CD4-positive, alpha-beta T cell (primary cell): Measurements from ENCODE around the gene POLH. TPM values are rescaled to one million over a fixed set of nuclear protein-coding genes. Genes with fewer than 3 reads are reported as not detected.

Experiments
- ATAC-seq: fragments of 200-7000 bp; cut with Tn5 transposase; one replicate; pipeline ENCODE4 v1.10.0; 2022; ENCODE audit warnings: mild to moderate bottlenecking; ENCODE audit not compliant: poor library complexity
- CTCF ChIA-PET: fragments of 350-600 bp; sonication (Branson Sonifier 250); formaldehyde crosslinking; loops from one replicate; lab custom pipeline; 2021; ENCODE audit warnings: antibody characterized with exemption, inconsistent platforms; lab: Charles Lee
- POLR2A ChIA-PET: fragments of 350-600 bp; sonication (Branson Sonifier 250); formaldehyde crosslinking; loops from one replicate; lab custom pipeline; 2021; ENCODE audit warnings: antibody characterized with exemption, inconsistent platforms; lab: Charles Lee
- DNase-seq, 14 experiments: peaks; one replicate each; pipeline ENCODE4 v3.0.0-alpha.2; 2013 to 2020; ENCODE audit warnings: mixed read lengths in 2 of 14
- H3K27ac ChIP-seq, 2 donors: one replicate each; pipeline versions ENCODE4 v1.5.1 to v1.7.0; 2013; ENCODE audit warnings: low read length in 2 of 2, low read depth in 1 of 2, mild to moderate bottlenecking in 1 of 2
- H3K27me3 ChIP-seq, 2 experiments: 1 replicate in 1 of 2; 2 replicates in 1 of 2; pipeline versions ENCODE4 v1.6.1 to v1.7.0; 2013; ENCODE audit warnings: low read length in 2 of 2, control low read depth in 1 of 2, mild to moderate bottlenecking in 1 of 2, moderate library complexity in 1 of 2; ENCODE audit not compliant: insufficient read depth in 2 of 2, control insufficient read depth in 1 of 2
- H3K36me3 ChIP-seq: one replicate; pipeline ENCODE4 v1.6.1; 2013; ENCODE audit warnings: low read length, control low read depth; ENCODE audit not compliant: insufficient read depth
- H3K4me1 ChIP-seq: one replicate; pipeline ENCODE4 v1.6.1; 2013; ENCODE audit warnings: low read length, control low read depth; ENCODE audit not compliant: insufficient read depth
- H3K4me3 ChIP-seq: one replicate; pipeline ENCODE4 v1.5.1; 2013; ENCODE audit warnings: mild to moderate bottlenecking, low read length, moderate library complexity
- H3K9me3 ChIP-seq, 2 experiments: 1 replicate in 1 of 2; 2 replicates in 1 of 2; pipeline versions ENCODE4 v1.6.1 to v1.7.0; 2013; ENCODE audit warnings: low read length in 2 of 2, mild to moderate bottlenecking in 2 of 2, control low read depth in 1 of 2, moderate library complexity in 1 of 2; ENCODE audit not compliant: control insufficient read depth in 1 of 2, insufficient read depth in 1 of 2
- H3K27ac Mint-ChIP-seq: one replicate; pipeline ENCODE4 v1.8.0; 2020; ENCODE audit warnings: mixed read lengths
- H3K27me3 Mint-ChIP-seq: one replicate; pipeline ENCODE4 v1.8.0; 2021; ENCODE audit warnings: mixed read lengths
- H3K36me3 Mint-ChIP-seq: one replicate; pipeline ENCODE4 v1.8.0; 2021; ENCODE audit warnings: low read depth, mixed read lengths
- H3K4me1 Mint-ChIP-seq: one replicate; pipeline ENCODE4 v1.8.0; 2021; ENCODE audit warnings: low read depth, mixed read lengths
- H3K4me3 Mint-ChIP-seq: one replicate; pipeline ENCODE4 v1.8.0; 2020; ENCODE audit warnings: mild to moderate bottlenecking, mixed read lengths
- H3K9me3 Mint-ChIP-seq: one replicate; pipeline ENCODE4 v1.8.0; 2020; ENCODE audit warnings: mixed read lengths
- CTCF ChIP-seq: fragments of 200-600 bp; IDR thresholded peaks from one replicate; pipeline ENCODE4 v1.8.0; 2022; ENCODE audit warnings: antibody characterized with exemption, mild to moderate bottlenecking
- intact Hi-C, 2 experiments: fragments of 100-400 bp; cut with DNase I in 1 of 2; cut with micrococcal nuclease in 1 of 2; formaldehyde crosslinking; loops; one replicate each; pipeline versions ENCODE4 v1.15.1 to v1.9.0; 2023 to 2025; cut with DNase I, micrococcal nuclease
- total RNA-seq, 174 experiments: library from RNA in 2 of 174; stranded (reverse) in 2 of 174; gene quantifications; one replicate each; pipeline ENCODE4 v1.2.3 and lab custom pipeline; 2021 to 2026

The POLH gene
- total RNA-seq, 2 experiments from 2014 or later, result 4.2 to 4.4 TPM

GRCh38 chr6:43639984-43640800 is 64.2 kb downstream of the POLH start:
- H3K9me3 Mint-ChIP-seq, result no peaks in the 10 kb centered on the region
- peak overlapping the region; percentile 72 for H3K27ac Mint-ChIP-seq
- DNase-seq (no peak), ATAC-seq (no peak)
- H3K4me1 ChIP-seq, result peaks cover 48% of the 10 kb centered on the region
- H3K4me1 Mint-ChIP-seq, result peaks cover 68% of the 10 kb centered on the region
- no peaks in the 10 kb centered on the region for H3K27me3 ChIP-seq
- H3K36me3 Mint-ChIP-seq, result peaks cover 57% of the 10 kb centered on the region
- intact Hi-C loops, result loop anchor here in 1 of 2 experiments (10.0 kb wide), 1 partner anchor 585 kb away; the partner anchor contains the start of gene SLC29A1
- no peak overlapping the region for H3K4me3 ChIP-seq
- ChIA-PET POLR2A (interaction anchor here (0.7 kb wide), 1 partner anchor 10 kb away, joined by 5 read pairs; the partner anchor contains the start of gene GTPBP2), CTCF (no interaction called here)
- no peak overlapping the region for H3K27ac ChIP-seq
- TF ChIP-seq CTCF, result no peak
- peaks cover 37% of the 10 kb centered on the region for H3K36me3 ChIP-seq
- no peaks in the 10 kb centered on the region for H3K27me3 Mint-ChIP-seq
- H3K9me3 ChIP-seq, result no peaks in the 10 kb centered on the region
- H3K4me3 Mint-ChIP-seq, result peak overlapping the region; percentile 50

DNA sequence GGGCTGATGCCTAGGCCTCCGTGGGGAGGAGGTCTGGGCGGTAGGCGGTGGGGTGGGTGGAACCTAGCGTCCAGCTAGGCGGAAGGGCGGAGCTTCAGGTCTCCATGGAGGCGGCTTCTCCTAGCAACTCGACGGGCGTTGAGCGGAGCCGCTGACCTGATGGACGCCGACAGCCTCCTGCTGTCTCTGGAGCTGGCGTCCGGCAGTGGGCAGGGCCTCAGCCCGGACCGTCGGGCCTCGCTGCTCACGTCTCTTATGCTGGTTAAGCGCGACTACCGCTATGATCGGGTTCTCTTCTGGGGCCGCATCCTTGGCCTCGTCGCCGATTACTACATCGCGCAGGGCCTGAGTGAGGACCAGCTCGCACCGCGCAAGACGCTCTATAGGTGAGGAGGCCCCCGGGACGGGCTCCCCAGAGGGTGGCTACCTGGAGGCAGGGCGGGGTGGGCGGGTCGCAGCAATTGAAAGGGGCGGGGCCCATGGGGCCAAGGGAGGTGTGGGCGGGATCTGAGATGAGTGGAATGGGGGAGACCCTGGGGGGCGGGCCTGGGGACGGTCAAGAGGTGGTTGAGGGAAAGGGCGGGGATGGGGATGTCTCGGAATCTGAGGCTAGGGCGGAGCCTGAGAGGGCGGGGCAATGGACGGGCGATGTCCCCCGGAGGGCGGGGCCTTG is 69.1 kb downstream of the POLH start, which contains the start of gene RSPH9:
Gene RSPH9, plus strand, starts transcription at position 97 of the 673 bp plus-strand sequence. Its CDS starts 63 bp downstream, at position 160.
- H3K36me3 ChIP-seq, result peaks cover 21% of the 10 kb centered on the region
- CTCF ChIA-PET, result interaction anchor here (1.3 kb wide), 1 partner anchor 22 kb away, joined by 6 read pairs; no protein-coding TSS in a partner anchor
- peak within 1 kb of the TSS; percentile 86 for H3K4me3 Mint-ChIP-seq
- H3K36me3 Mint-ChIP-seq, result peaks cover 27% of the 10 kb centered on the region
- no peak for TF ChIP-seq CTCF
- H3K9me3 Mint-ChIP-seq, result no peaks in the 10 kb centered on the region
- H3K27me3 ChIP-seq, result no peaks in the 10 kb centered on the region
- peak within 1 kb of the TSS; percentile 55 for H3K4me3 ChIP-seq
- H3K27ac Mint-ChIP-seq, result peak within 1 kb of the TSS; percentile 67
- DNase-seq, result peak; percentile 29 to 81 (median 53)
- POLR2A ChIA-PET, result interaction anchor here (1.1 to 1.8 kb wide), 3 partner anchors 9 to 21 kb away, joined by 3 to 19 read pairs (median 10); partner anchors contain the start of genes GTPBP2 and MAD2L1BP
- intact Hi-C loops, result no loop called here
- H3K27me3 Mint-ChIP-seq, result no peaks in the 10 kb centered on the region
- peak; percentile 86 for ATAC-seq
- peaks cover 15% of the 10 kb centered on the region for H3K4me1 ChIP-seq
- no peaks in the 10 kb centered on the region for H3K9me3 ChIP-seq
- no peak within 1 kb of the TSS for H3K27ac ChIP-seq
- peaks cover 40% of the 10 kb centered on the region for H3K4me1 Mint-ChIP-seq

- Histone ChIP-seq H3K4me3 (peak overlapping the region; percentile 55), H3K36me3 (peaks cover 16% of the 10 kb centered on the region), H3K9me3 (no peaks in the 10 kb centered on the region), H3K27ac (no peak overlapping the region), H3K4me1 (peaks cover 15% of the 10 kb centered on the region), H3K27me3 (no peaks in the 10 kb centered on the region)
- ChIA-PET POLR2A (interaction anchor here (1.1 to 1.8 kb wide), 3 partner anchors 10 to 22 kb away, joined by 3 to 19 read pairs (median 10); partner anchors contain the start of genes GTPBP2 and MAD2L1BP), CTCF (interaction anchor here (0.6 kb wide), 1 partner anchor 1584 kb away, joined by 3 read pairs; no protein-coding TSS in a partner anchor)
- DNase-seq, result no peak
- intact Hi-C loops, result no loop called here
- H3K27me3 Mint-ChIP-seq, result no peaks in the 10 kb centered on the region
- no peak for TF ChIP-seq CTCF
- peak overlapping the region; percentile 86 for H3K4me3 Mint-ChIP-seq
- H3K36me3 Mint-ChIP-seq, result peaks cover 22% of the 10 kb centered on the region
- ATAC-seq, result no peak
- H3K9me3 Mint-ChIP-seq, result no peaks in the 10 kb centered on the region
- H3K4me1 Mint-ChIP-seq, result peaks cover 35% of the 10 kb centered on the region
- H3K27ac Mint-ChIP-seq, result peak overlapping the region; percentile 67
These were observed 69.6 kb downstream of the POLH start for GRCh38 chr6:43645613-43645964.
